GM21529 (cell line): ENCODE measurements around the gene KPNA5.
A peak's percentile ranks its signal among the peaks of the same experiment; 100 is the strongest.

Experiments used
- ATAC-seq: cut with Tn5 transposase; IDR thresholded peaks from one replicate; pipeline ENCODE4 v1.9.1; 2021; ENCODE audit not compliant: unreplicated experiment

The KPNA5 gene

GRCh38 chr6:116779573-116780164 is 98.7 kb downstream of the KPNA5 start:
- peak; percentile 67 for ATAC-seq

GRCh38 chr6:116783852-116784251 is 102.8 kb downstream of the KPNA5 start:
- ATAC-seq = no peak
